Dedifferentiated amniotic fluid mesenchymal stem cell (primary cell): ENCODE data around the gene PACS1.

Source experiments
- DNase-seq: peaks from one replicate; pipeline ENCODE4 v3.0.0-alpha.2; 2016; ENCODE audit errors: extremely low spot score

PACS1 gene

GRCh38 chr11:66288671-66289547, 218.8 kb downstream of the PACS1 start, which contains the start of gene YIF1A:
YIF1A (minus strand) TSS chr11:66289143; CDS start chr11:66288985, 158 bp downstream.
- peak; percentile 99 for DNase-seq

GRCh38 chr11:66289548-66290329, 219.7 kb downstream of the PACS1 start:
- peak; percentile 70 for DNase-seq

- DNase-seq, result no peak
Observed at GRCh38 chr11:66290330-66290621, 220.2 kb downstream of the PACS1 start.

GRCh38 chr11:66291303-66291705, 221.2 kb downstream of the PACS1 start:
- DNase-seq, result no peak

- DNase-seq, result no peak
Observed at GRCh38 chr11:66291706-66292542, 221.9 kb downstream of the PACS1 start, which contains the start of gene TMEM151A. TMEM151A (plus strand) TSS chr11:66291894; CDS start chr11:66292014, 120 bp downstream.

GRCh38 chr11:66292543-66293332, 222.7 kb downstream of the PACS1 start:
- DNase-seq, result no peak

- DNase-seq, result no peak
Observed at GRCh38 chr11:66293352-66293751, 223.3 kb downstream of the PACS1 start.

GRCh38 chr11:66293777-66294625, 223.9 kb downstream of the PACS1 start:
- DNase-seq, result no peak
